HG03108 (cell line): ENCODE measurements around the gene HOXD12.

ENCODE experiments used
- ATAC-seq: cut with Tn5 transposase; IDR thresholded peaks from one replicate; pipeline ENCODE4 v1.9.1; 2021; ENCODE audit warnings: moderate library complexity; ENCODE audit not compliant: unreplicated experiment

HOXD12 gene

DNA sequence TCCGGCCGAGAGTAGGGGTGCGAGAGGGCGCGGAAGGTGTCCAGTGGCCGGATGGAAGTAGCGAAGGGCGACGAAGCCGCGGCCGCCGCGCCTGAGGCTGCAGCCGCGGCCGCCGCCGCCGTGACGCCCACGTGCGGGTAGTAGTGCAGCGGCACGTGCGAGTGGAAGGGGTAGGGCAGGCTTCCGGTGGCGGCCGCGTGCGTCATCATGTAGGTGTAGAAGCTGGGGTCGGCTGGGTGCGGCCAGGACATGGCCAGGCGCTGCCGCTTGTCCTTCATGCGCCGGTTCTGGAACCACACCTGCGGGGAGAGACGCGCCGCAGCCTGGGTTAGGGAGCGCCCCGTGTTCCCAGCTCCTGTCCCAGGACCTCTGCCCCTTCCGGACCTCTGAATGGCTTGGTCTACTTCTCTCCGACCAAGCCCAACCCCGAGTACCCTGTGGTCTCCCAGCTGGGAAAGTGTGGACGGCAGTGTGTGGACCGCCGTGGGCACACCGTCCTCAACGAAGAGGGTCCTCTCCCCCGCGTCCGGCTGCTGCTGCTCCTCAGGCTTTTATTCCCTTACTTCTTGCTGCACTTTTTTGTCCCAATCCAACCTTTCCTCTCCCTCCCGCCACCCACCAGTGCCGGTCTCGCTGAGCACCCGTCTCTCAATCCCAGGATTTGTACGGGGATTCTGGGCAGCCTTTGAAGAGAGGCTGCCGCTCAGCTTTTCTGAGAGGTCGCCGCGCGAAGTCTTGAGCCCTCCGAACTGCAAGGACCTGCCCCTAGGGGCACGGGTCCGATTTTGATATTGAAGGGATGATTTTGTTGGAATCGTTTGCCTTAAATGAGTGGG, 18.8 kb upstream of the HOXD12 start:
- ATAC-seq, result no peak

- ATAC-seq, result no peak
These were observed 18.2 kb upstream of the HOXD12 start for GRCh38 chr2:176081376-176081836.

- ATAC-seq, result no peak
These were observed 17.6 kb upstream of the HOXD12 start for GRCh38 chr2:176081837-176082524.

DNA sequence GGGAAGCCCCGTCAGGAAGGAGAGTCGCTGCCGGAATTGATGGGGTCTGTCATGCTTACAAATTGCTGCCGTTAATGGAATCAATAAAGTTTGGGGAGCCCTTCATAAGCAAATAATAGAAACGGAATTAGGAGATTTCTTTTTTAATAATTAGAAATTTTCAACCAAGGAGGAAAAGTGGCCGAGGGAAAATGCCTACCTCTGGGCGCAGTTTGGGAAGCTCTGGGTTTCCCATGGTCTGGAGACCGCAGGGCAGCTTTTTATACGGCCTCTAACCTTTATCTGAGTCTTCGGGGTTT, 17.1 kb upstream of the HOXD12 start:
- no peak for ATAC-seq

DNA sequence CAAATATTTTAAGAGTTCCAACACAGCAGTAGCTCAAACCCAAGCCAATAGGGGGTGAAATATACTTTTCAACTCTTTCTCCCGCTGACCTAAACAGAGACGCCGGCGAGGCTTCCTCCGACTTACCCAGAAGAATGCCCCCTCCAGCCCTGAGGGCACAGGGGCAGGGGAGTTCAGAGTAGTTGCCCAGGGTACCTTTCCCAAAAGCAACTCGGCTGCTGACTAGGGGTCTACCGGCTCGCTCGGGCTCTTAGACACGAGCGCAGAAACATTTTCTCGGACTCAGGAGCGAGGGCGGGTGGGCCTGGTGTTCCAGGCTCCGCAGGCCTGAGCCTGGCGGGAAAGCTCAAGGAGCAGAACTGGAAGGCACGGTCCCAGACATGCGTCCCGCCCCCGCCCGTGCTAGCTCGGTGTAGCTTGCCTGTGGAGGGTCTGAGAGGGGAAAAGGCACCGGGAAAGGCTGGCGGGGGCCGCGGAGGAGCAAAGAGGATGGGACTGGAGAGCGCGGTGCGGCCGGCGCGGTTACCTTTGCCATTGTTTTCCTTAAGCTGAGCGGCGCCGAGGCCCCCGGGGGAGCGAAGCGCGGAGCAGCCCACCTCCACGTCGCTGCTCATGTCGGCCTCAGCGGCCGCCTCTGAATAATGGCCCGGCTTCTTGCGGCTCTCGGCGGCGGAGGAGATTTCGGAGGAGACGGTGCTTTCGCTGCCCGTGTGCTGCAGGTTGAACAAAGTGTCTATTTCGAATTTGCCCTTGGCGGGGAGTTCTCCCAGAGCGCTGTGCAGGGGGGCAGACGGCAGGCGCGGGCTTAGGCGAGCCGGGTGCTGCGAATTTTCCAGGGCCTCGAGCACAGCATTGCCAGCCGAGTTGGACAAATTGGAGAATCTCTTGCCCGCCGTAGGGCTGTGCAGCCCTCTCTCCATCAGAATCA, 16.5 kb upstream of the HOXD12 start:
- no peak for ATAC-seq

DNA sequence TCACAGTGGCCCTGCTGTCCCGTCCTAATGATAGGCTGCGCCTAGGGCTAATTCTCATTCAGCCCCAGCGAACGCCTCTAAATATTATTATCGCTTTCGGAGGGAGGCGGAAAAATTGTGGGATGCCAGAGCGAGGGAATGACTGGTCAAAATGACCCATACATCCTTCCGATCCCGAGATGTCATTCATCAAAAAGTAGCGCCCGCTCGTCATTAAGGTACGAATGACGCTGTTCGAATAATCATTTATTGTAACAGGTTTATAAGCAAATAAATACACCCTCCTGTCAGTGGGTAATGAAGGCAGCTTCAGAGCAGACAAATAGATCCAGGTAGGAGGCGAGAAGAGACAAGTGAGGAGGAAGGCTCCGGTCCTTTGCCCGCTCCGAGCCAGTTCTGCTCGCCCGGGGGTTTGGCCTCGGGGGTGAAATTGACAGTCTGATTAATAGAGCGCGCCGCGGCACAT, 15.8 kb upstream of the HOXD12 start, which contains the start of gene EVX2:
EVX2 (minus strand) TSS at position 167 of the 466 bp plus-strand sequence. CDS start 186 bp downstream, outside the sequence.
- no peak for ATAC-seq

GRCh38 chr2:176084611-176085119, 14.9 kb upstream of the HOXD12 start:
- ATAC-seq, result no peak

GRCh38 chr2:176085120-176085788, 14.3 kb upstream of the HOXD12 start:
- ATAC-seq, result no peak

GRCh38 chr2:176085861-176086771, 13.5 kb upstream of the HOXD12 start:
- no peak for ATAC-seq

- ATAC-seq, result no peak
These were observed 12.1 kb upstream of the HOXD12 start for GRCh38 chr2:176087330-176088047.

- no peak for ATAC-seq
These were observed 11.3 kb upstream of the HOXD12 start for GRCh38 chr2:176088048-176088936.

DNA sequence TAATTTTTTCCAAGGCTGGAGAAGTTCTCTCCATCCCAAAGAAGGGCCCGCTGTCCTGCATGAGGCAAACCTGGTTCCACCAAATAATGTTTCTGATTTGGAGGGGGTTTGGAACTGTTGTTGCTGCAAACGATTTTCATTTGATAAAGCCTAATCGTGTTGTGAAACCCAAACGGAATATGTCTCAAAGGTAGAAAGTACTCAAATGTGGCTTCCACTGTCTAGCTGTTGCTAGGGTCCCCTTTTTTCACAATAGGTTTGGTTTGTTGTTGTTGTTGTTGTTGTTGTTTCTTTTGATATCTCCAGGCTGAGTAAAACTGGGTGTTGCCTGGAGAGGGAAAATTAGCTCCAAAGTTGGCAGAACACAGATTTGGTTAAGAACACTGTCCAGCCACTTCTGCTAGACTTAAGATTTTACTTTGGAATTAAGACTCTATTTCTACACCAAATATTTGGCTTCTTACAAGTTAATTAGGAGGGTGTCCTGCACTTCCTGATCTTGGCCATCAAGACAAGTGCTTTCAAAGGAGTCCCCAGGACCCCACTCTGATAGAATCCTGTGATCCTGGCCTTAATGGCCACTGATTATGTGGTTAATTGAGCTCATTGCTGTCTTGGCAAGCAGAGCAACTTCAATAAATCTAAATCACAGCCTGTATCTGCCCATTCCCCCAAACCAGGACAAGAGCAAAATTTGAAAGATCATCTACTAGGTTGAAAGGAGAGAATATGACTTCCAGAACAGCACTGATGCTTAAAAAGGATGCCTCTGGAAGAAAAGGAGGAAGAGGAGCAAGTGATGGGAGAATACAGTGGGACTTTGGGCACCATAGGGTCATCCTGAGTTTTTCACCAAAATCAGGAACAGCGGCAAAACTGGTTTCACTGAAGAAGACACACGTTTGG, 10.4 kb upstream of the HOXD12 start:
- no peak for ATAC-seq

- ATAC-seq, result no peak
These were observed 9.7 kb upstream of the HOXD12 start for GRCh38 chr2:176089843-176090395.

DNA sequence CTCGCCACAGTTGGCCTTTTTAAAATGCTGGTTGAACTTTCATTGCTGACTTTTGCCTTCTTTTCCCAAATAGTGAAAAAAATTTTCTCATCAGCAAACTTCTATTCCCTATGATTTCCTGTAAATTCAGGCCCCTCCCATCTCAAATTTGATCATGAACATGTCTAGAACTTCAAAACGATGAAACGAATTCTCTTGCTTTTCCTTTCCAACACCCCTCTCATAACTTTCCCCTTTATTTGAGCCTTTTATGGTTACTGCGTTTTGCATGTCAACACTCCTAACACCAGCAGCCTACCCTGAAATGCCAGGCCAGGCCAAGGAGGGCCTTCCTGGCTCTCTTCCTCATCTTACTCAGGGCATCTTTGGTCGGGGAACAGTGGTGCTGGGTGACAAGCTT, 8.7 kb upstream of the HOXD12 start:
- no peak for ATAC-seq

GRCh38 chr2:176091329-176092258, 8.0 kb upstream of the HOXD12 start:
- no peak for ATAC-seq
